ENCODE results near the gene CD200R1.

GRCh38 chr3:112976001-112976400, 1.1 kb upstream of the CD200R1 start:
- TF ChIP-seq CTCF (conservative IDR thresholded peaks at IDR 0.05; ENCODE audit: low read depth in 2 of 2) (no peak), JUNB (IDR thresholded peaks at IDR 0.05; ENCODE audit: unreplicated experiment) (no peak), EZH2phosphoT487 (IDR thresholded peaks at IDR 0.05; ENCODE audit: unreplicated experiment) (no peak), EZH2 (IDR thresholded peaks at IDR 0.05; ENCODE audit: low read depth, unreplicated experiment) (no peak), POLR2AphosphoS5 (IDR thresholded peaks at IDR 0.05; ENCODE audit: low read depth) (no peak), REST (IDR thresholded peaks at IDR 0.05; ENCODE audit: unreplicated experiment) (no peak), ETS1 (IDR thresholded peaks at IDR 0.05) (no peak), STAT1 (IDR thresholded peaks at IDR 0.05; ENCODE audit: unreplicated experiment) (no peak), NANOG (IDR thresholded peaks at IDR 0.05; ENCODE audit: borderline replicate concordance) (no peak), CREB1 (CRISPR knock-in tag; IDR thresholded peaks at IDR 0.05; ENCODE audit: low read depth) (no peak), ZNF331 (CRISPR knock-in tag; IDR thresholded peaks at IDR 0.05; ENCODE audit: low read depth) (no peak)

Data from GM23338 (cell line).